ENCODE data around the gene CTRB2.

GRCh38 chr16:75243667-75244224 lies 36.8 kb upstream of the CTRB2 start:
- TF ChIP-seq CTCF (IDR thresholded peaks at IDR 0.05) (no peak), ZNF263 (CRISPR knock-in tag; IDR thresholded peaks at IDR 0.05; ENCODE audit: low read depth) (no peak), PRRX2 (CRISPR knock-in tag; IDR thresholded peaks at IDR 0.05) (no peak), ZNF317 (CRISPR knock-in tag; IDR thresholded peaks at IDR 0.05; ENCODE audit: borderline replicate concordance, low read depth) (no peak), SMAD3 (CRISPR knock-in tag; IDR thresholded peaks at IDR 0.05; ENCODE audit: borderline replicate concordance) (no peak), E2F5 (CRISPR knock-in tag; IDR thresholded peaks at IDR 0.05) (no peak), AR (CRISPR knock-in tag; IDR thresholded peaks at IDR 0.05) (no peak), MAX (CRISPR knock-in tag; IDR thresholded peaks at IDR 0.05) (no peak), KAT7 (CRISPR knock-in tag; IDR thresholded peaks at IDR 0.05; ENCODE audit: borderline replicate concordance) (no peak), PREB (CRISPR knock-in tag; IDR thresholded peaks at IDR 0.05; ENCODE audit: borderline replicate concordance) (no peak), ATF6 (CRISPR knock-in tag; IDR thresholded peaks at IDR 0.05) (no peak), E2F4 (CRISPR knock-in tag; IDR thresholded peaks at IDR 0.05; ENCODE audit: borderline replicate concordance, low read depth) (no peak)

All from WTC11 (cell line).